CD4-positive, alpha-beta T cell (primary cell): ENCODE measurements around the gene GRIN2A. TPM values are rescaled to one million over a fixed set of nuclear protein-coding genes. Genes with fewer than 3 reads are reported as not detected.

Experiments used
- ATAC-seq: fragments of 200-7000 bp; cut with Tn5 transposase; one replicate; pipeline ENCODE4 v1.10.0; 2022; ENCODE audit warnings: mild to moderate bottlenecking; ENCODE audit not compliant: poor library complexity
- CTCF ChIA-PET: fragments of 350-600 bp; sonication (Branson Sonifier 250); formaldehyde crosslinking; loops from one replicate; lab custom pipeline; 2021; ENCODE audit warnings: antibody characterized with exemption, inconsistent platforms; lab: Charles Lee
- POLR2A ChIA-PET: fragments of 350-600 bp; sonication (Branson Sonifier 250); formaldehyde crosslinking; loops from one replicate; lab custom pipeline; 2021; ENCODE audit warnings: antibody characterized with exemption, inconsistent platforms; lab: Charles Lee
- DNase-seq, 14 experiments: peaks; one replicate each; pipeline ENCODE4 v3.0.0-alpha.2; 2013 to 2020; ENCODE audit warnings: mixed read lengths in 2 of 14
- H3K27ac ChIP-seq, 2 donors: one replicate each; pipeline versions ENCODE4 v1.5.1 to v1.7.0; 2013; ENCODE audit warnings: low read length in 2 of 2, low read depth in 1 of 2, mild to moderate bottlenecking in 1 of 2
- H3K27me3 ChIP-seq, 2 experiments: 1 replicate in 1 of 2; 2 replicates in 1 of 2; pipeline versions ENCODE4 v1.6.1 to v1.7.0; 2013; ENCODE audit warnings: low read length in 2 of 2, control low read depth in 1 of 2, mild to moderate bottlenecking in 1 of 2, moderate library complexity in 1 of 2; ENCODE audit not compliant: insufficient read depth in 2 of 2, control insufficient read depth in 1 of 2
- H3K36me3 ChIP-seq: one replicate; pipeline ENCODE4 v1.6.1; 2013; ENCODE audit warnings: low read length, control low read depth; ENCODE audit not compliant: insufficient read depth
- H3K4me1 ChIP-seq: one replicate; pipeline ENCODE4 v1.6.1; 2013; ENCODE audit warnings: low read length, control low read depth; ENCODE audit not compliant: insufficient read depth
- H3K4me3 ChIP-seq: one replicate; pipeline ENCODE4 v1.5.1; 2013; ENCODE audit warnings: mild to moderate bottlenecking, low read length, moderate library complexity
- H3K9me3 ChIP-seq, 2 experiments: 1 replicate in 1 of 2; 2 replicates in 1 of 2; pipeline versions ENCODE4 v1.6.1 to v1.7.0; 2013; ENCODE audit warnings: low read length in 2 of 2, mild to moderate bottlenecking in 2 of 2, control low read depth in 1 of 2, moderate library complexity in 1 of 2; ENCODE audit not compliant: control insufficient read depth in 1 of 2, insufficient read depth in 1 of 2
- H3K27ac Mint-ChIP-seq: one replicate; pipeline ENCODE4 v1.8.0; 2020; ENCODE audit warnings: mixed read lengths
- H3K27me3 Mint-ChIP-seq: one replicate; pipeline ENCODE4 v1.8.0; 2021; ENCODE audit warnings: mixed read lengths
- H3K36me3 Mint-ChIP-seq: one replicate; pipeline ENCODE4 v1.8.0; 2021; ENCODE audit warnings: low read depth, mixed read lengths
- H3K4me1 Mint-ChIP-seq: one replicate; pipeline ENCODE4 v1.8.0; 2021; ENCODE audit warnings: low read depth, mixed read lengths
- H3K4me3 Mint-ChIP-seq: one replicate; pipeline ENCODE4 v1.8.0; 2020; ENCODE audit warnings: mild to moderate bottlenecking, mixed read lengths
- H3K9me3 Mint-ChIP-seq: one replicate; pipeline ENCODE4 v1.8.0; 2020; ENCODE audit warnings: mixed read lengths
- intact Hi-C, 2 experiments: fragments of 100-400 bp; cut with DNase I in 1 of 2; cut with micrococcal nuclease in 1 of 2; formaldehyde crosslinking; loops; one replicate each; pipeline versions ENCODE4 v1.15.1 to v1.9.0; 2023 to 2025; cut with DNase I, micrococcal nuclease
- total RNA-seq, 174 experiments: library from RNA in 2 of 174; stranded (reverse) in 2 of 174; gene quantifications; one replicate each; pipeline ENCODE4 v1.2.3 and lab custom pipeline; 2021 to 2026
- TF ChIP-seq, protein P1 (sequence below): fragments of 200-600 bp; IDR thresholded peaks from one replicate; pipeline ENCODE4 v1.8.0; 2022; ENCODE audit warnings: antibody characterized with exemption, mild to moderate bottlenecking

The GRIN2A gene
- total RNA-seq, 2 experiments from 2014 or later: not detected

DNA sequence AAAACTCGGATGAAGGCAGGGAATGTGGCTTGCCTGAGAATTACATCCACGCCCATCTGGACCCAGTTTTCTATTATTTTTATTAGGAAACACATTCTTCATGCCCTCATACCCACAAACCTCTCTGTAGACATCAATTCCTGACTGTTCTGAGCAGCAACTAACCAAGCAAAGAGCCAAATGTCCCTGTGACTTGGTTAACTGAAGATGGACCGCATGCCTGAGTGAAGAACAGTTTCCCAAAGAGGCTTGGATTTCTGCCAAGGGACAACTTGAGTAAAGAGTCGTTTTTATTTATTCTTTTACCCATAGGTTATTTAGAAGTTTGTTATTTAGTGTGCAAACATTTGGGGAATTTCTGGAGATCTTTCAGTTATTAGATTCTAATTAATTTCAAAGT is 259.8 kb downstream of the GRIN2A start:
- no peak for DNase-seq

DNA sequence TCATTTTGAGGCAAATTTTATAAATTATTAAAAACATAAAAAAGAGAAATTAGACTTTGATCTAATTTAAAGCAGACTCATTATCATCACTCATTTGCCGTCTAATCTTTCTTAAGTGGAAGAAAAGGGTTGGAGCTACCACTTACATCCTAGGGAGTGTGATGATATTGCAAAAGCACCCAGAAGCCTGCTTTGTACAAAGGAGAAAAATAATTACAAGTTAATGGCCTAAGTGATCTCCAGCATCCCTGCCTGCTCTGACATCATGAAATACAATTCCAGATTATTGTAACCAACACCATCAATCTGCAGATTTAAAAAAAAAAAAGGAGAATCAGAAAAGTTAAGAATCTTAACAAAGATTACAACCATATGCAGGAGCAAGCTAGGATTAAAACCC is 260.2 kb downstream of the GRIN2A start:
- Mint-ChIP-seq H3K36me3 (no peaks in the 10 kb centered on the region), H3K4me3 (no peak overlapping the region), H3K27ac (no peak overlapping the region), H3K9me3 (no peaks in the 10 kb centered on the region), H3K4me1 (no peaks in the 10 kb centered on the region), H3K27me3 (no peaks in the 10 kb centered on the region)
- H3K27ac ChIP-seq: no peak overlapping the region
- H3K9me3 ChIP-seq: no peaks in the 10 kb centered on the region
- POLR2A ChIA-PET: no interaction called here
- no peaks in the 10 kb centered on the region for H3K27me3 ChIP-seq
- intact Hi-C loops: no loop called here
- CTCF ChIA-PET: no interaction called here
- ATAC-seq: no peak
- no peaks in the 10 kb centered on the region for H3K36me3 ChIP-seq
- no peaks in the 10 kb centered on the region for H3K4me1 ChIP-seq
- no peak for DNase-seq
- TF ChIP-seq, protein P1, sequence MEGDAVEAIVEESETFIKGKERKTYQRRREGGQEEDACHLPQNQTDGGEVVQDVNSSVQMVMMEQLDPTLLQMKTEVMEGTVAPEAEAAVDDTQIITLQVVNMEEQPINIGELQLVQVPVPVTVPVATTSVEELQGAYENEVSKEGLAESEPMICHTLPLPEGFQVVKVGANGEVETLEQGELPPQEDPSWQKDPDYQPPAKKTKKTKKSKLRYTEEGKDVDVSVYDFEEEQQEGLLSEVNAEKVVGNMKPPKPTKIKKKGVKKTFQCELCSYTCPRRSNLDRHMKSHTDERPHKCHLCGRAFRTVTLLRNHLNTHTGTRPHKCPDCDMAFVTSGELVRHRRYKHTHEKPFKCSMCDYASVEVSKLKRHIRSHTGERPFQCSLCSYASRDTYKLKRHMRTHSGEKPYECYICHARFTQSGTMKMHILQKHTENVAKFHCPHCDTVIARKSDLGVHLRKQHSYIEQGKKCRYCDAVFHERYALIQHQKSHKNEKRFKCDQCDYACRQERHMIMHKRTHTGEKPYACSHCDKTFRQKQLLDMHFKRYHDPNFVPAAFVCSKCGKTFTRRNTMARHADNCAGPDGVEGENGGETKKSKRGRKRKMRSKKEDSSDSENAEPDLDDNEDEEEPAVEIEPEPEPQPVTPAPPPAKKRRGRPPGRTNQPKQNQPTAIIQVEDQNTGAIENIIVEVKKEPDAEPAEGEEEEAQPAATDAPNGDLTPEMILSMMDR: no peak
- no peak overlapping the region for H3K4me3 ChIP-seq

More for the DNA sequence above, 259.8 kb downstream of the GRIN2A start:
- ATAC-seq: no peak
- Histone ChIP-seq H3K4me1 (no peaks in the 10 kb centered on the region), H3K36me3 (no peaks in the 10 kb centered on the region), H3K27ac (no peak overlapping the region), H3K27me3 (no peaks in the 10 kb centered on the region), H3K4me3 (no peak overlapping the region), H3K9me3 (no peaks in the 10 kb centered on the region)
- H3K9me3 Mint-ChIP-seq: no peaks in the 10 kb centered on the region
- intact Hi-C loops: no loop called here
- H3K4me3 Mint-ChIP-seq: no peak overlapping the region
- POLR2A ChIA-PET: no interaction called here
- H3K4me1 Mint-ChIP-seq: no peaks in the 10 kb centered on the region
- H3K36me3 Mint-ChIP-seq: no peaks in the 10 kb centered on the region
- CTCF ChIA-PET: no interaction called here
- no peak overlapping the region for H3K27ac Mint-ChIP-seq
- no peaks in the 10 kb centered on the region for H3K27me3 Mint-ChIP-seq
- TF ChIP-seq, protein P1: no peak

DNA sequence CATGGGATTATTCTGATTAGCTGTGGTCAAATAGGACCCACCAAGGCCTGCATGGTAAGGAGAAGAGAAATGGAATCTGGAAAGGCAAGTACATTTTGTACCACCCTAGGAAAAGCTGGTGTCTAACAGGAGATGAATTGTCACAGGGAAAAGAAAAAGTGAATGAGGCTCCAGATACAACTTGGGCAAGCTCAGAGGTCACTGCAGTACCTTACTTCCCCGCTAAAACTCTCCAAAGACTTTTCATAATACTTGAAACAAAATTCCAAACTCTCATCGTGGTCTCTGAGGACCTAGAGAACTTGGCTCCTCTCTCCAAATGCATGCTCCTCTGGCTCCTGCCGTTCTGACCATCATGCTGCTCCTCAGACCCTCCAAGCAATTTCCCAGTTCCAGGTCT is 262.8 kb downstream of the GRIN2A start:
- TF ChIP-seq, protein P1: no peak
- intact Hi-C loops: no loop called here
- H3K4me1 ChIP-seq: no peaks in the 10 kb centered on the region
- POLR2A ChIA-PET: no interaction called here
- H3K4me1 Mint-ChIP-seq: no peaks in the 10 kb centered on the region
- no peaks in the 10 kb centered on the region for H3K36me3 Mint-ChIP-seq
- H3K9me3 ChIP-seq: no peaks in the 10 kb centered on the region
- peaks cover 2% of the 10 kb centered on the region for H3K9me3 Mint-ChIP-seq
- no peak overlapping the region for H3K27ac Mint-ChIP-seq
- H3K27ac ChIP-seq: no peak overlapping the region
- H3K4me3 Mint-ChIP-seq: no peak overlapping the region
- no peaks in the 10 kb centered on the region for H3K36me3 ChIP-seq
- H3K27me3 Mint-ChIP-seq: no peaks in the 10 kb centered on the region
- H3K4me3 ChIP-seq: no peak overlapping the region
- CTCF ChIA-PET: no interaction called here
- DNase-seq (no peak), ATAC-seq (no peak)
- no peaks in the 10 kb centered on the region for H3K27me3 ChIP-seq
